Activated T-helper 1 cell treated with anti-CD3 and anti-CD28 coated beads, Interleukin-12 subunit alpha, Interleukin-12 subunit beta, Interleukin-2, Interleukin-4 antibody, amounts not matched to agents 30 ng/mL and 10 ng/mL and 1 ng/mL, durations not matched to agents 14 hours and 24 hours and 36 hours (primary cell): ENCODE data around the gene ADA. TPM values are rescaled to one million over a fixed set of nuclear protein-coding genes. Genes with fewer than 3 reads are reported as not detected.
A peak's percentile ranks its signal among the peaks of the same experiment; 100 is the strongest.

ENCODE experiments used
- DNase-seq: peaks from one replicate; pipeline ENCODE4 v3.0.0; 2021; ENCODE audit warnings: low spot score
- H3K27ac Mint-ChIP-seq: one replicate; pipeline ENCODE4 v1.8.0; 2021; ENCODE audit warnings: mild to moderate bottlenecking, mixed read lengths
- H3K27me3 Mint-ChIP-seq: one replicate; pipeline ENCODE4 v1.8.0; 2022; ENCODE audit warnings: mild to moderate bottlenecking, moderate library complexity, mixed read lengths; ENCODE audit not compliant: insufficient read depth
- H3K36me3 Mint-ChIP-seq: one replicate; pipeline ENCODE4 v1.8.0; 2021; ENCODE audit warnings: low read depth, mixed read lengths
- H3K4me1 Mint-ChIP-seq: one replicate; pipeline ENCODE4 v1.8.0; 2021; ENCODE audit warnings: low read depth, mixed read lengths
- H3K4me3 Mint-ChIP-seq: one replicate; pipeline ENCODE4 v1.8.0; 2021; ENCODE audit warnings: mild to moderate bottlenecking, moderate library complexity, mixed read lengths
- H3K9me3 Mint-ChIP-seq: one replicate; pipeline ENCODE4 v1.8.0; 2021; ENCODE audit warnings: mixed read lengths
- intact Hi-C: fragments of 100-400 bp; cut with micrococcal nuclease; formaldehyde crosslinking; loops from one replicate; pipeline ENCODE4 v1.15.1; 2024
- total RNA-seq: library from RNA; stranded (reverse); gene quantifications from 2 replicates; pipeline ENCODE4 v1.2.3, GENCODE V29; 2022

ADA gene
- total RNA-seq, 1 donor from 2014 or later, result 45.1 TPM

- H3K9me3 Mint-ChIP-seq, result no peaks in the 10 kb centered on the region
- peaks cover 14% of the 10 kb centered on the region for H3K36me3 Mint-ChIP-seq
- H3K27ac Mint-ChIP-seq, result peak overlapping the region; percentile 70
- H3K27me3 Mint-ChIP-seq, result no peaks in the 10 kb centered on the region
- DNase-seq, result no peak
- intact Hi-C loops, result loop anchor here (1.0 to 5.0 kb wide), 9 partner anchors 34 to 393 kb away; partner anchors contain the start of genes FITM2 and TTPAL
- no peak overlapping the region for H3K4me3 Mint-ChIP-seq
- peaks cover 20% of the 10 kb centered on the region for H3K4me1 Mint-ChIP-seq
Measured at GRCh38 chr20:44610313-44610962, 41.1 kb downstream of the ADA start.

DNA sequence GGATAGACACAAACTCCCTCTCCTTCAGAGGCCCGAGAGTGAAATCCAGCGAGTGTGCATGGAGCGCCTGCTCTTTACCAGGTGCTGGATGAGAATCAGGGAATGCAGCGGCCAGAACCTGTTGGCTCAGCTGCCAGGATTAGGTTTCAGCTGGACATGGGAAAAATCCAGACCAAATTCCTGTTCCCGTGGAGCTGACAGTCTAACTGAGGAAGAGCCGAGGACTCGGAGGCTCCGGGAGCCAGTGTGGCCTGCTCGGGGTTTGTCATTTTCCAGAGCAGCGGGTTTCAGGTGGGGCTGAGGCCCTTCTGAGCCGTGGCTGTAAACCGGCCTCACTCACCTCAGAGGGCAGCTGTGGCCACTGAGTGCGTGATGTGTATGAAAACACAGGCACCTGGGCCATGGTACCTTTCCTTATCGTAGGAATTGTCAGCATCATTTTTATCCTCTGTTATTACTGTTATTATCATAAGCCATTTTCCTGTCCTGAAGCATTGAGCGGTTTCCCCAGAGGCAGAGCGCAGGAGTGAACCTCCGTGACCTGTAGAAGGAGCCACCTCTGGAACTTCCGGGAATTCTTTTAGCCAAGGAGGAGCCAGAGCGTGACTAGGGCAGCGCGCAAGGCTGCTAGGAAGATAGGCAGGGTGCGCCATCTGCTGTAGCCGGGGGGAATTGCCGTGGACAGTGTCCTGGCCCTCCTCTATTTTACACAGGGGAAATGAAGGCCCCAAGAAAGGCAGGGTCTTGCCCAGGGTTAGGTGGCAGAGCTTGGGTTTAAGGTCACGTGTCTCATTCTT lies 41.8 kb downstream of the ADA start:
- H3K4me1 Mint-ChIP-seq, result peaks cover 12% of the 10 kb centered on the region
- DNase-seq, result peak; percentile 69
- H3K27me3 Mint-ChIP-seq, result no peaks in the 10 kb centered on the region
- peaks cover 9% of the 10 kb centered on the region for H3K36me3 Mint-ChIP-seq
- H3K27ac Mint-ChIP-seq, result no peak overlapping the region
- H3K4me3 Mint-ChIP-seq, result peak overlapping the region; percentile 39
- no peaks in the 10 kb centered on the region for H3K9me3 Mint-ChIP-seq
- intact Hi-C loops, result loop anchor here (1.0 to 5.0 kb wide), 9 partner anchors 33 to 392 kb away; partner anchors contain the start of genes FITM2 and TTPAL

GRCh38 chr20:44609006-44609515 lies 42.4 kb downstream of the ADA start:
- DNase-seq, result no peak
- Mint-ChIP-seq H3K4me1 (peaks cover 12% of the 10 kb centered on the region), H3K36me3 (peaks cover 6% of the 10 kb centered on the region), H3K9me3 (no peaks in the 10 kb centered on the region), H3K27me3 (no peaks in the 10 kb centered on the region), H3K4me3 (no peak overlapping the region), H3K27ac (no peak overlapping the region)
- intact Hi-C loops, result no loop called here

DNA sequence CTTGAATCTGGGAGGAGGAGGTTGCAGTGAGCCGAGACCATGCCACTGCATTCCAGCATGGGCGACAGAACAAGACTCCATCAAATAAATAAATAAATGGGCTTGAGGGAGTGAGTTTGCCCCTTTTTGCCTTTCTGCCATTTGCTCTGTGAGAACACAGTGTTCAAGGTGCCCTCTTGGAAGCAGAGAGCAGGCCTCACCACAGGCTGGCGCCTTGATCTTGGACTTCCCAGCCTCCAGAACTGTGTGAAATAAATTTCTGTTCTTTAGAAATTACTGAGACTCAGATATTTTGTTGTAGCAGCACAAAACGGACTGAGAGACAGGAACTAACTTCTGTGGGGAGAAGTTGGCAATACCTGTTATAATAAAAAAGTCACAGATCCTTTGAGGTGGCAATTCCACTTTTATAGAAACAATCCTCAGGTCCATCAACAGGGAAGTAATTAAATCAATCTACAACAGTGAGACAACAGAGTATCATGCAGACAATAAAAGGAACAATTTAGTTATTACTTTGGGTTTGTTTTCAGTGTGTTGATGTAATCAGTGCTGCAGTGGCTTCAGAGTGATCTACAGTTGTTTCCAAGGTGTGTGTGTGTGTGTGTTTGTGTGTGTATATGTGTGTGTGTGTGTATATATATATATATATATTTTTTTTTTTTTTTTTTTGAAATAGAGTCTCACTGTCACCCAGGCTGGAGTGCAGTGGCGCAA lies 44.6 kb downstream of the ADA start:
- no peak for DNase-seq
- Mint-ChIP-seq H3K36me3 (no peaks in the 10 kb centered on the region), H3K4me1 (peaks cover 12% of the 10 kb centered on the region), H3K27ac (no peak overlapping the region), H3K4me3 (no peak overlapping the region), H3K27me3 (no peaks in the 10 kb centered on the region), H3K9me3 (no peaks in the 10 kb centered on the region)
- intact Hi-C loops, result no loop called here

- intact Hi-C loops, result no loop called here
- Mint-ChIP-seq H3K9me3 (no peaks in the 10 kb centered on the region), H3K27me3 (no peaks in the 10 kb centered on the region), H3K27ac (no peak overlapping the region), H3K36me3 (peaks cover 2% of the 10 kb centered on the region), H3K4me3 (no peak overlapping the region), H3K4me1 (peaks cover 17% of the 10 kb centered on the region)
- no peak for DNase-seq
Measured at GRCh38 chr20:44603327-44603726, 48.2 kb downstream of the ADA start.

DNA sequence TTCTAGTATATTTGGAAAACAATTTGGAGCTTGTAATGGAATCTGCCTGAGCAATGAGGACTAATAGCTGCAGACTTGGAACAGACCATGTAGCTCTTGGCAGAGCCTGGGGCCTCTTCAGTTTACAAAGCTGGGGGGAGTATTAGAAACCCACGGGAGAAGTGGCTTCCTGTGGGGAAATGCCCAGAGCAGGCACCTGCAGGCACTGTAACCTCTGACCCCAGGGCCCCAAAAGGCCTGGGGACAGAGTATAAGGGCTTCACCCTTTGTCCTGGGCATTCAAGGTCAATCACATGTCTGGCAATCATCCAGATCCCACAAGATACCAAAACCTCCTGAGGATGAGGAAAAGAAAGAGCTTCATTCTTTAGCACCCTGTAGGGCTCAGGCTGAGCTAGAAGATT lies 49.7 kb downstream of the ADA start:
- H3K36me3 Mint-ChIP-seq, result peaks cover 2% of the 10 kb centered on the region
- H3K4me1 Mint-ChIP-seq, result peaks cover 23% of the 10 kb centered on the region
- H3K27me3 Mint-ChIP-seq, result no peaks in the 10 kb centered on the region
- no peak for DNase-seq
- no peak overlapping the region for H3K4me3 Mint-ChIP-seq
- no peaks in the 10 kb centered on the region for H3K9me3 Mint-ChIP-seq
- no peak overlapping the region for H3K27ac Mint-ChIP-seq
- intact Hi-C loops, result no loop called here

DNA sequence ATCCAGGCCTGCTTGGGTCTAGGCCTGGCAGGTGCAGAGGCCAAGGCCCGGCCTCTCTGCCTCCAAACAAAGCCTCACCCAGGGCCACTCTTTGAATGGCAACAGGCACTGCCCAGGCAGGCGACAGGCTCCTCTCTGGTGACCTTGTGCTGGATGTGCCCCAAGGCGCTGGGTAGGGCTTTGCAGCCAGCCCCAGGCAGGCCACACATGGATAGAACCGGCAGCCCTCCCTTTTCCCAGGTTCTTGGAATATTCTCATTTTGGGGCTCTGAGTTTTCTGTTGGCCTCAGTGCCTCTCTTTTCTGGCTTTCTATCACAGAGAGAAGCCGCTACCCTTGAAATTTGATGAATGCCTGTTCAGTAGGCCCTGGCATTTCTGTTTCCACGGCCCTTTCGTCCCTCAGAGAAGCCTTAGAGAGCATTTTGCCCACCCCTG lies 50.2 kb downstream of the ADA start:
- intact Hi-C loops, result no loop called here
- no peak overlapping the region for H3K27ac Mint-ChIP-seq

GRCh38 chr20:44600758-44601201 lies 50.7 kb downstream of the ADA start:
- DNase-seq, result no peak
- no peak overlapping the region for H3K4me3 Mint-ChIP-seq
- H3K27ac Mint-ChIP-seq, result no peak overlapping the region
- H3K27me3 Mint-ChIP-seq, result no peaks in the 10 kb centered on the region
- H3K36me3 Mint-ChIP-seq, result peaks cover 2% of the 10 kb centered on the region
- peaks cover 23% of the 10 kb centered on the region for H3K4me1 Mint-ChIP-seq
- intact Hi-C loops, result no loop called here
- H3K9me3 Mint-ChIP-seq, result no peaks in the 10 kb centered on the region

More for the DNA sequence above, 50.2 kb downstream of the ADA start:
- H3K4me1 Mint-ChIP-seq, result peaks cover 23% of the 10 kb centered on the region
- H3K36me3 Mint-ChIP-seq, result peaks cover 2% of the 10 kb centered on the region
- DNase-seq, result no peak
- no peaks in the 10 kb centered on the region for H3K27me3 Mint-ChIP-seq
- H3K9me3 Mint-ChIP-seq, result no peaks in the 10 kb centered on the region
- H3K4me3 Mint-ChIP-seq, result no peak overlapping the region

DNA sequence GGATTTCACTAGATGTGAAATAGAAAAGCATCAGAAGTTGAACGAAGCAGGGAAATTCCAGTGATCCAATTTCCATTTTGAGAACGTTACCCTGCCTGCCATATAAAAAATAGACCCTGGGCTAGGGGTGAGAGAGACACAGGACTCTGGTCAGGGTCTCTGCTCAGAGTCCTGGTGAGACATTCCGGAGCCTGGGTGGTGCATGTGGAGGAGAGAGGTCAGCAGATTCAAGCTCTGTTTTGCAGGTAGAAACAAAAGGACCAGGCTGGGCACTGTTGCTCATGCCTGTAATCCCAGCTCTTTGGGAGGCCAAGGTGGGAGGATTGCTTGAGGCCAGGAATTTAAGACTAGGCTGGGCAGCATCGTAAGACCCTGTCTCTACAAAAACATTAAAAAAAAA lies 51.2 kb downstream of the ADA start:
- Mint-ChIP-seq H3K27ac (peak overlapping the region; percentile 11), H3K4me3 (no peak overlapping the region), H3K27me3 (no peaks in the 10 kb centered on the region), H3K36me3 (peaks cover 2% of the 10 kb centered on the region), H3K4me1 (peaks cover 23% of the 10 kb centered on the region), H3K9me3 (no peaks in the 10 kb centered on the region)
- intact Hi-C loops, result no loop called here
- DNase-seq, result no peak

- Mint-ChIP-seq H3K36me3 (peaks cover 2% of the 10 kb centered on the region), H3K27me3 (no peaks in the 10 kb centered on the region), H3K4me3 (peak overlapping the region; percentile 25), H3K4me1 (peaks cover 23% of the 10 kb centered on the region), H3K27ac (no peak overlapping the region), H3K9me3 (no peaks in the 10 kb centered on the region)
- no peak for DNase-seq
- intact Hi-C loops, result no loop called here
Measured at GRCh38 chr20:44599715-44600114, 51.8 kb downstream of the ADA start.

DNA sequence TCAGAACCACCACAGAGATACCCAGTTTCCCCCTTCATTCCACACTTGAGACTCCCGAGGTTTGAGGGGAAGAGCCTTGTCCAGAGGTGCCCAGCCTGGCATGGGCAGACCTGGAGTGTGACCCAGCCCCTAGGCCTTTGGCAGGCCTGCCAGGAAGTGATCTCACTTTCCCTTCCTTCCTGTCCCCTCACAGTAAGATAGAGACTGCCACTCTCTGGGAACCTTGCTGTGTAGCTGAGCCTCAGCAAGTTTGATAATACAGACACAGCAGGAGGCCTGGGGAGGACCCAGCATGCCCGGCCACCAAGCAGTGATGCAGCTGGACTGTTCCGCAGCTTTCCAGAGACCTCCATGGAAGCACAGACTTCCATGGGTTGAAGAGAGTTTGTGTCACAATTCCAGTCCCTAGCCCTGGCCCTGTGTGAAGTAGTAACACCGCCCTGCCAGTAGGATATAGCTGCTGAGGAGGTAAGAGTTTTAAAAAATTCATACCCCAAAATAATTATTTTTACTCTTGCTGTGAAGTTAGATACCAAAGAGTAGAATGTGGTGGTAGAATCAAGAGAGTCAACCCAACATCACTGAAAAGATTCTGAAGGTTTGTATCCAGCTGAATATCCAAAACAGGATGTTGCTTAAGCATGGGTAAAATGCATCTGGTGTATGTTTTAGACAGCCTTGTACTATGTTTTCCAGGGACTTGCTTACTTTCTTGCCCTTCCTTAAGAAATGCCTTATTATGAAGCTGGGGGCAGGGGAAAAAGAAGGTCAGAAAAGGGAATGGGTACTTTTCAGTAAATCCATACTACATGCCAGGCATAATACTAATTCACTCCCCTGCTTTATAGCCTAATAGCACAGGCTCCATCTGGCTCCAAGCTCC lies 52.8 kb downstream of the ADA start:
- Mint-ChIP-seq H3K4me1 (peaks cover 23% of the 10 kb centered on the region), H3K4me3 (peak overlapping the region; percentile 75), H3K27me3 (no peaks in the 10 kb centered on the region), H3K27ac (peak overlapping the region; percentile 70), H3K9me3 (no peaks in the 10 kb centered on the region), H3K36me3 (peaks cover 2% of the 10 kb centered on the region)
- intact Hi-C loops, result no loop called here
- peak; percentile 14 for DNase-seq

DNA sequence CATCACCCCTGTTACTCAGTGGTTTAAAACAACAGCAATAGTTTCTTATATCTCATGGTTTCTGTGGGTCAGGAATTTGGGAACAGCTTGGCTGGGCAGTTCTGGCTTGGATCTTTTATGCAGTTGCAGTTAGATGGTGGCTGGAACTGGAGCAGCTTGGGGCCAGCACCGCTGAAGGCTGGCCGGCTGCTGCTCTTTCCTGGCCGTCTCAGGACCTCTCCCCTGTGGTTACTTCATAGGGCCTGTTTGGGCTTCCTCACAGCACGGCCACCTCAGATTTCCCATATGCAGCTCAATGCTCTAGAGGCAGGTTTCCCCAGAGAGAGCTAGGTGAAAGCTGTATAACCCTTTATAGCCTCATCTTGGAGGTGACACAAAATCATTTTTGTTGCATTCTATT lies 53.6 kb downstream of the ADA start:
- Mint-ChIP-seq H3K27me3 (no peaks in the 10 kb centered on the region), H3K4me3 (peak overlapping the region; percentile 75), H3K4me1 (peaks cover 23% of the 10 kb centered on the region), H3K9me3 (no peaks in the 10 kb centered on the region), H3K36me3 (peaks cover 2% of the 10 kb centered on the region), H3K27ac (peak overlapping the region; percentile 70)
- DNase-seq, result no peak
- intact Hi-C loops, result no loop called here
